KOPT-K1 (cell line): Measurements from ENCODE around the gene ARL15.

Experiments used
- H3K27ac ChIP-seq: fragments of 200-600 bp; sonication (generic); 2 replicates; pipeline ENCODE4 v1.5.1; 2016; ENCODE audit warnings: antibody characterized with exemption, mild to moderate bottlenecking, low read depth, low read length; ENCODE audit not compliant: poor library complexity, severe bottlenecking
- H3K36me3 ChIP-seq: fragments of 200-600 bp; sonication (generic); 2 replicates; pipeline ENCODE4 v1.5.1; 2017; ENCODE audit warnings: antibody characterized with exemption, mild to moderate bottlenecking, low read length, moderate library complexity; ENCODE audit not compliant: insufficient read depth
- H3K9me3 ChIP-seq: fragments of 200-600 bp; sonication (generic); 2 replicates; pipeline ENCODE4 v1.5.1; 2017; ENCODE audit warnings: antibody characterized with exemption, low read length, mild to moderate bottlenecking; ENCODE audit not compliant: insufficient read depth, poor library complexity, severe bottlenecking

The ARL15 gene

GRCh38 chr5:53936481-53937352 is 373.7 kb downstream of the ARL15 start:
- Histone ChIP-seq H3K36me3 (no peaks in the 10 kb centered on the region), H3K9me3 (no peaks in the 10 kb centered on the region), H3K27ac (no peak overlapping the region)

- H3K9me3 ChIP-seq, result no peaks in the 10 kb centered on the region
- no peak overlapping the region for H3K27ac ChIP-seq
- no peaks in the 10 kb centered on the region for H3K36me3 ChIP-seq
Measured at GRCh38 chr5:53934151-53934820, 376.1 kb downstream of the ARL15 start.

DNA sequence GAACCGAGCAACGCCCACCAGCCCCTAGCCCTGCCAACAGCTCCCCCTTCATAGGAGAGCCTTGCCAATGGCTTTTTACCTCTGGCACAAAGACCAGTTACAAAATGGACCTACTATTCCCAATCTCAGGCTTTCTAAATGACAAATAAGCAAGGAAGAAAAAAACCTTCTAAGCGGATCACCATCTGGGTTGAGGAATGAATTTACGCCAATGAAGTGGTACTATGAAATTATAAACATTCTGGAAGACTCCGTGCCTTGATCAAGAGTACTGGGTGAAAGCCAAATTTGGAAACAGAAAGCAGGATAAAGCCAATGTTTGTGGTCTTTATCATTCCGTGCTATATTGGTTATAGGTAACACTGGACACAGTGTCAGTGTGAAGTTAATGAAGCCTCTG is 378.0 kb downstream of the ARL15 start:
- H3K27ac ChIP-seq, result no peak overlapping the region
- no peaks in the 10 kb centered on the region for H3K9me3 ChIP-seq
- no peaks in the 10 kb centered on the region for H3K36me3 ChIP-seq

- Histone ChIP-seq H3K9me3 (no peaks in the 10 kb centered on the region), H3K27ac (no peak overlapping the region), H3K36me3 (no peaks in the 10 kb centered on the region)
Measured at GRCh38 chr5:53930457-53930856, 379.9 kb downstream of the ARL15 start.

DNA sequence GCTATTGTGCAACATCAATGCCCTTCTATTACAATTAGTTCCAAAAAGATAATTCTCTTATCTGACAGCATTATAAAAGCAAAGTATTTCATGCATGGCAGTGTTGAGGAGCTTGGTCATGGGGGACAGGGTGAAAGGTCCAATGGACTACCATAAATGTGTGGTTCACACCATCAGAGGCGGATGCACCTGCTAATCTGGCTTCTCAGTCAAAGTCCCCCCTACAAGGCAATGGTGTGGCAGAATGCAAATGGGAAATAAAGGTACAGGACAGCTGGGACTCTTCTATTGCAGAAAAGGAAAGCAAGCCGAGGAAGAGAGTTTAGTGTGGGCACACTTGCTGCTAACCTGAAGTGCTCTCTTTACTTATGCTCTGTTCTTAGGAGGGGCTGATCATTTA is 380.8 kb downstream of the ARL15 start:
- H3K27ac ChIP-seq, result no peak overlapping the region
- H3K36me3 ChIP-seq, result no peaks in the 10 kb centered on the region
- H3K9me3 ChIP-seq, result no peaks in the 10 kb centered on the region

GRCh38 chr5:53929152-53929551 is 381.2 kb downstream of the ARL15 start:
- no peak overlapping the region for H3K27ac ChIP-seq
- H3K36me3 ChIP-seq, result no peaks in the 10 kb centered on the region
- H3K9me3 ChIP-seq, result no peaks in the 10 kb centered on the region

GRCh38 chr5:53928641-53929040 is 381.7 kb downstream of the ARL15 start:
- Histone ChIP-seq H3K9me3 (no peaks in the 10 kb centered on the region), H3K36me3 (no peaks in the 10 kb centered on the region), H3K27ac (no peak overlapping the region)

DNA sequence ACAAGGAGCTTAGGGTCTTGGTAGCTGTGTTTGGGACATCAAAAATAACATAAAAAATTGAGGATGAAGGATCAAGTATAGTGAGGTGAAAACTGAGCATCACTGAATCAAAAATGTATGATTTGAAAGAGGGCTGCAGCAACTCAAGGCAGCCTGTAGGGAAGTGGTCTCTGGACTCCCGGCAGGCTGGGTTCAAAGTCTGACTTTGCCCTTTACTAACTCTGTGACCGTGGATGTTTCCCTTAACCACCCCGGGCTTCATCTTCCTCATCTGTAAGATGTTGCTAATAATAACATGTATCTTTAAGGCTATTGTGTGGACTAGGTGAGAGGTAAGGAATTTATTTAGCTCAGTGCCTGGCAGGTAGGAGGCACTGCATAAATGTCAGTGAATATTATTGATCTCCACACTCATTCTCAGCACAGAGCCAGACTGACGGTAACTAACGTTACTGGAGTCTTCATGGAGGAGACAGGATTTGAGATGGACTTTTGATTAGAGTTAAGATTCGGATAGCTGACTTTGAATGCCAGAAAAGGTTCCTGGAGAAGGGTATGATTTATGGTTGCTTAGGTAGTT is 382.6 kb downstream of the ARL15 start:
- Histone ChIP-seq H3K9me3 (no peaks in the 10 kb centered on the region), H3K36me3 (no peaks in the 10 kb centered on the region), H3K27ac (no peak overlapping the region)

- H3K36me3 ChIP-seq, result no peaks in the 10 kb centered on the region
- no peak overlapping the region for H3K27ac ChIP-seq
- no peaks in the 10 kb centered on the region for H3K9me3 ChIP-seq
Measured at GRCh38 chr5:53926026-53926425, 384.3 kb downstream of the ARL15 start.

- Histone ChIP-seq H3K36me3 (no peaks in the 10 kb centered on the region), H3K27ac (no peak overlapping the region), H3K9me3 (no peaks in the 10 kb centered on the region)
Measured at GRCh38 chr5:53924392-53924791, 386.0 kb downstream of the ARL15 start.

GRCh38 chr5:53923961-53924360 is 386.4 kb downstream of the ARL15 start:
- Histone ChIP-seq H3K9me3 (no peaks in the 10 kb centered on the region), H3K36me3 (no peaks in the 10 kb centered on the region), H3K27ac (no peak overlapping the region)

DNA sequence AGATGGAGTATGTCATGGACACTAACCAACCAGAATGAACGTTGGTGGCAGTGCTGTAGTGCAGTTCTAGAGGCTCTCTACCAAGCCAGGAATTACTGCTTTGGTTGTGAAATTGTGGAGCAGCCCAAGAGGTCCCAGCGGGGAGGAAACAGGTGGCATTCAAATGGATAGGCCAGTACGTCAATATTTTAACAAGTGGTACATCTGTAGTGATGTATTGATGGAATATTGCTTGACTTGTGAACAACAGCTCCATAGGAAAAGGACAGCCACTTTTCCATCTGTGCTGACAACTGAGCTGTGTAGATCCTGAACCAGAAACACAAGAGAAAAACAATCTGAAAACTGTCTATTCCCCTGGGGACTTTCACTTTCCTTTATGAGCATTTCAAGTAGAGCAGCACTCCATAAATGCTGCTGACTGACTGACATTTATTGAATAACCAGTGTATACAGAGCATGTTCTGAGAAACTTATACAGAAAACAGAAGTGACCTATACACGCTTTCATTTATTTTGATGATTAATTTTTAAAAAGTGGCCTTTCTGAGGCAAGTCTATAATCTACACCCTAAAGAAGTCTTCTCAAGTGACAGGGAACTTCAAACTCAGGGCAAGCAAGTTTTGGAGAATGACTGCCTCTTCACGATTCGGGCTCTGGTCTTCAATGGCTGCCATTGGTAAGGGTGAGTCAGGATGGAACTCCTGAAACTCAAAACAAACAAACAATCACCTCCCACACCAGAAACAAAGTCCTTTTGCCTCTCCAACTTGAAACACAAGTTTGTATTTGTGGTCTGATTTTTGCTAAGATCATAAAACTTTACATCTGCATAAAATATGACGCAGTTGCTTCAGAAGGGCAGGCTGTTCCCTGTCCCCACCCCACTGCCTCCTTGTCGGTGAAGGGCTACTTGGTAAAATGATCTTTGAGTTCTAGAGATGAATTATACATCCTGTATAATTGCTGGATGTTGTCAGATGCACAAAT is 387.6 kb downstream of the ARL15 start:
- no peaks in the 10 kb centered on the region for H3K36me3 ChIP-seq
- H3K27ac ChIP-seq, result no peak overlapping the region
- no peaks in the 10 kb centered on the region for H3K9me3 ChIP-seq

- Histone ChIP-seq H3K27ac (no peak overlapping the region), H3K9me3 (no peaks in the 10 kb centered on the region), H3K36me3 (no peaks in the 10 kb centered on the region)
Measured at GRCh38 chr5:53917826-53918225, 392.5 kb downstream of the ARL15 start.

DNA sequence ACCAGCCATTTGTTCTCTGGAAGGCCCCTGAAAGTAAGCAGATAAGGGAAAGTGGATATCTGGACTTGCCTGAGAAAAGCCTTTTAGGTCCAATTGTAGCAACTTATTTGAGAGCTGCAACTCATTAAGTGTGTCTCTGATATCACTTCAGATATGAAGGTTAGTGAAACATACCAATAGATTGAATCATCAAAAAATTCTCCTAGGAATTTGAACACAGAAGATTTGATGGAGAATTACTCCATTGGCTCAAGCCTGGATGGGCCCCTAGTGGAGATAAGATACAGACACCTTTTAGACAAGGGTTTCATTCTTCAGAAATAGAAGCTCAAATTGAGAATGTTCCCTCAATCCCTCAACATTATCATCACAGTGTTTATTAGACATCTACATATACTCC is 393.3 kb downstream of the ARL15 start:
- H3K27ac ChIP-seq, result no peak overlapping the region
- H3K36me3 ChIP-seq, result no peaks in the 10 kb centered on the region
- no peaks in the 10 kb centered on the region for H3K9me3 ChIP-seq

DNA sequence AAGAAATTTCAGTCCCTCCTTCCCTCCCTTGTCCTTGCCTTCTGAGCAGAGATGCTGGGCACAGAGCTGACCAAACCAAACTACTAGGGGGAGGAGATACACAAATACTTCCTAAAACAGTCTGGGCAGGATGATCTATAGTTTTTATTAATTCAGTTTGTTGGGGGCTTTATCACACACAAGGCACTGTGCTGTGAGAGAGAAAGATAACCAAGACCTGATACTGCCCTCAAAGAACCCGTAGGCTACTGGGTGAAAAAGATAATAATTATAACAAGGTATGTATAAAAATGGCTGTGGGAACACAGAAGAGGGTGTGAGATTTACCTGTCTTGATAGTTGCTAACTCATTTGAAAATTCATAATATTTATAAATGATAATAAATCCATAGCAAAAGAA is 395.3 kb downstream of the ARL15 start:
- Histone ChIP-seq H3K27ac (no peak overlapping the region), H3K36me3 (no peaks in the 10 kb centered on the region), H3K9me3 (no peaks in the 10 kb centered on the region)
